UCSD-AML1 (cell line): Measurements from ENCODE around the gene BCAS4.

Source experiments
- DNase-seq: peaks from one replicate; lab custom pipeline; 2025; ENCODE audit not compliant: unreplicated experiment; lab: John Stamatoyannopoulos, UW

Gene BCAS4

GRCh38 chr20:50852085-50852484 lies 57.2 kb downstream of the BCAS4 start:
- DNase-seq = no peak

GRCh38 chr20:50854506-50855249 lies 59.8 kb downstream of the BCAS4 start:
- DNase-seq = no peak

GRCh38 chr20:50855498-50856474 lies 60.9 kb downstream of the BCAS4 start:
- no peak for DNase-seq

- no peak for DNase-seq
Measured at GRCh38 chr20:50856475-50857041, 61.7 kb downstream of the BCAS4 start.

- no peak for DNase-seq
Measured at GRCh38 chr20:50857348-50857747, 62.5 kb downstream of the BCAS4 start.

GRCh38 chr20:50858525-50858924 lies 63.7 kb downstream of the BCAS4 start:
- no peak for DNase-seq

- DNase-seq = no peak
Measured at GRCh38 chr20:50859161-50859560, 64.3 kb downstream of the BCAS4 start.

- no peak for DNase-seq
Measured at GRCh38 chr20:50861012-50861411, 66.2 kb downstream of the BCAS4 start.

GRCh38 chr20:50862546-50862945 lies 67.7 kb downstream of the BCAS4 start:
- no peak for DNase-seq

GRCh38 chr20:50865114-50865513 lies 70.3 kb downstream of the BCAS4 start:
- DNase-seq = no peak

- no peak for DNase-seq
Measured at GRCh38 chr20:50865591-50865990, 70.7 kb downstream of the BCAS4 start.

GRCh38 chr20:50866036-50866685 lies 71.3 kb downstream of the BCAS4 start:
- DNase-seq = no peak

- DNase-seq = no peak
Measured at GRCh38 chr20:50866831-50867230, 72.0 kb downstream of the BCAS4 start.

- DNase-seq = no peak
Measured at GRCh38 chr20:50867805-50868204, 72.9 kb downstream of the BCAS4 start.

- no peak for DNase-seq
Measured at GRCh38 chr20:50868509-50869495, 73.9 kb downstream of the BCAS4 start.

- DNase-seq = no peak
Measured at GRCh38 chr20:50870561-50871161, 75.8 kb downstream of the BCAS4 start.

- peak; percentile 25 for DNase-seq
Measured at GRCh38 chr20:50872560-50873425, 77.9 kb downstream of the BCAS4 start.

- no peak for DNase-seq
Measured at GRCh38 chr20:50873585-50873984, 78.7 kb downstream of the BCAS4 start.
